Measurements from ENCODE around the gene GATA1. TPM values are rescaled to one million over a fixed set of nuclear protein-coding genes. Genes with fewer than 3 reads are reported as not detected.
"Not testable (repeated sequence)": the region's sequence is repeated elsewhere in the genome, so short reads cannot be mapped to it uniquely, and the experiment has no call there.

The GATA1 gene
- total and polyA plus RNA-seq, 11 donors: 0.16 TPM; not detected in 10

- H3K4me1 ChIP-seq: no peaks in the 10 kb centered on the region
- intact Hi-C loops (cut with DNase I): no loop called here
- H3K4me3 ChIP-seq: no peak overlapping the region
- no peaks in the 10 kb centered on the region for H3K9me3 ChIP-seq
- ATAC-seq (no peak), DNase-seq (no peak)
- H3K36me3 ChIP-seq: peaks cover 0 to 62% (median 34%) of the 10 kb centered on the region in 9 donors
- TF ChIP-seq, protein P1, sequence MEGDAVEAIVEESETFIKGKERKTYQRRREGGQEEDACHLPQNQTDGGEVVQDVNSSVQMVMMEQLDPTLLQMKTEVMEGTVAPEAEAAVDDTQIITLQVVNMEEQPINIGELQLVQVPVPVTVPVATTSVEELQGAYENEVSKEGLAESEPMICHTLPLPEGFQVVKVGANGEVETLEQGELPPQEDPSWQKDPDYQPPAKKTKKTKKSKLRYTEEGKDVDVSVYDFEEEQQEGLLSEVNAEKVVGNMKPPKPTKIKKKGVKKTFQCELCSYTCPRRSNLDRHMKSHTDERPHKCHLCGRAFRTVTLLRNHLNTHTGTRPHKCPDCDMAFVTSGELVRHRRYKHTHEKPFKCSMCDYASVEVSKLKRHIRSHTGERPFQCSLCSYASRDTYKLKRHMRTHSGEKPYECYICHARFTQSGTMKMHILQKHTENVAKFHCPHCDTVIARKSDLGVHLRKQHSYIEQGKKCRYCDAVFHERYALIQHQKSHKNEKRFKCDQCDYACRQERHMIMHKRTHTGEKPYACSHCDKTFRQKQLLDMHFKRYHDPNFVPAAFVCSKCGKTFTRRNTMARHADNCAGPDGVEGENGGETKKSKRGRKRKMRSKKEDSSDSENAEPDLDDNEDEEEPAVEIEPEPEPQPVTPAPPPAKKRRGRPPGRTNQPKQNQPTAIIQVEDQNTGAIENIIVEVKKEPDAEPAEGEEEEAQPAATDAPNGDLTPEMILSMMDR (IDR thresholded peaks at IDR 0.05): no peak
- TF ChIP-seq POLR2A (IDR thresholded peaks at IDR 0.05): no peak
- no peak overlapping the region for H3K27ac ChIP-seq
- H3K27me3 ChIP-seq: no peaks in the 10 kb centered on the region
- WGBS, 4 donors: 84 to 90% (median 86%) methylated on average over 7 to 8 of the region's 8 CpGs
Measured at GRCh38 chrX:48815266-48815665, 28.9 kb downstream of the GATA1 start.

GRCh38 chrX:48816014-48816810, 29.8 kb downstream of the GATA1 start:
- H3K4me3 ChIP-seq: no peak overlapping the region
- WGBS, 4 donors: 85 to 98% (median 92%) methylated on average over 18 of the region's 18 CpGs
- peaks cover 0 to 54% (median 25%) of the 10 kb centered on the region in 9 donors for H3K36me3 ChIP-seq
- H3K4me1 ChIP-seq: no peaks in the 10 kb centered on the region
- no peak overlapping the region for H3K27ac ChIP-seq
- no peaks in the 10 kb centered on the region for H3K27me3 ChIP-seq
- ATAC-seq (peak in 1 of 4 donors; percentile 11), DNase-seq (no peak)
- no peaks in the 10 kb centered on the region for H3K9me3 ChIP-seq
- intact Hi-C loops (cut with DNase I): no loop called here
- TF ChIP-seq POLR2A (IDR thresholded peaks at IDR 0.05): no peak
- TF ChIP-seq, protein P1 (IDR thresholded peaks at IDR 0.05): no peak

DNA sequence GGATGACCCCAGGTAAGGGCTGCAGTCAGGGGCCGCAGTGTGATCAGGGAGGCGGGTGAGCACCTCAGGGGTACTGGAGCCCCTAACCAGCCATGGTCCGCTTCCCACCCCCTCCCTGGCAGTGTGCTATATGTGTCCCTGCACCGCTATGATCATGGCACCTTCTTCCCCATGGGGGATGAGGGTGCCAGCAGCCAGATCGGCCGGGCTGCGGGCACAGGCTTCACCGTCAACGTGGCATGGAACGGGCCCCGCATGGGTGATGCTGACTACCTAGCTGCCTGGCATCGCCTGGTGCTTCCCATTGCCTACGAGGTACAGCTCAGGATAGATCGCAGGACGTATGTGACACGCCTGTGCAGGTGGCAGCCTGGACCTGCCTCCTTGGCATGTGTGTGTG, 31.7 kb downstream of the GATA1 start:
- intact Hi-C loops (cut with DNase I): no loop called here
- TF ChIP-seq, protein P1 (IDR thresholded peaks at IDR 0.05): no peak
- TF ChIP-seq POLR2A (IDR thresholded peaks at IDR 0.05): no peak
- H3K27ac ChIP-seq: no peak overlapping the region
- no peak for DNase-seq
- no peaks in the 10 kb centered on the region for H3K9me3 ChIP-seq
- no peak overlapping the region for H3K4me3 ChIP-seq
- no peaks in the 10 kb centered on the region for H3K27me3 ChIP-seq
- no peak for ATAC-seq
- H3K4me1 ChIP-seq: no peaks in the 10 kb centered on the region
- H3K36me3 ChIP-seq: peaks cover 0 to 49% (median 23%) of the 10 kb centered on the region in 9 donors
- 85 to 97% (median 93%) methylated on average over 13 to 16 of the region's 16 CpGs for WGBS, 4 donors

- no peak overlapping the region for H3K27ac ChIP-seq
- DNase-seq: no peak
- no peaks in the 10 kb centered on the region for H3K4me1 ChIP-seq
- H3K9me3 ChIP-seq: no peaks in the 10 kb centered on the region
- H3K4me3 ChIP-seq: no peak overlapping the region
- H3K27me3 ChIP-seq: no peaks in the 10 kb centered on the region
- intact Hi-C loops (cut with DNase I): no loop called here
- TF ChIP-seq, protein P1 (IDR thresholded peaks at IDR 0.05): no peak
- TF ChIP-seq POLR2A (IDR thresholded peaks at IDR 0.05): no peak
- 77 to 94% (median 86%) methylated on average over 4 of the region's 4 CpGs for WGBS, 4 donors
- ATAC-seq: no peak
- peaks cover 0 to 54% (median 28%) of the 10 kb centered on the region in 9 donors for H3K36me3 ChIP-seq
Measured at GRCh38 chrX:48818866-48819265, 32.5 kb downstream of the GATA1 start.

- H3K27me3 ChIP-seq; H3K27ac ChIP-seq; DNase-seq; H3K4me3 ChIP-seq; H3K4me1 ChIP-seq; H3K9me3 ChIP-seq; ATAC-seq; intact Hi-C loops (cut with DNase I): not testable (repeated sequence)
- H3K36me3 ChIP-seq: peaks cover 0 to 52% (median 29%) of the 10 kb centered on the region in 9 donors
- 81 to 90% (median 86%) methylated on average over 9 of the region's 9 CpGs for WGBS, 4 donors
Measured at GRCh38 chrX:48819394-48819793, 33.0 kb downstream of the GATA1 start.

Data from heart left ventricle (tissue), 16 donors.